GOT3 (cell line): ENCODE data around the gene XXYLT1.

Experiments used
- DNase-seq: peaks from one replicate; lab custom pipeline; 2025; ENCODE audit warnings: mixed read lengths; lab: John Stamatoyannopoulos, UW

Gene XXYLT1

DNA sequence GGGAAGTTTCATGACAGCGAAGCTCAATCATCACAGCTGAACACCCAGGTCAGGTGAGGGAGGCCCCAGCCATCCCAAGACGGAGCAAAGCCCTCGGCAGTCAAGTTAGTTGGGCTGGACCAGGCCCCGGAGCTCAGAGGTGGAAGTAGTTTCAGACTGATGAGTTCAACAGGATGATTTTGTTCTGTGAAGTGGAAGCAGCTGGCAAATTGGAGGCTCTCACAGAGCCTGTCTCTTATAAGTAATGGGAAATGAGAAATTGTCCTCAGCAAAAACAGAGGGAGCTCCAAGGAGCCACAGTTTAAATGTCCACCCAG, 245.1 kb downstream of the XXYLT1 start:
- DNase-seq = no peak

DNA sequence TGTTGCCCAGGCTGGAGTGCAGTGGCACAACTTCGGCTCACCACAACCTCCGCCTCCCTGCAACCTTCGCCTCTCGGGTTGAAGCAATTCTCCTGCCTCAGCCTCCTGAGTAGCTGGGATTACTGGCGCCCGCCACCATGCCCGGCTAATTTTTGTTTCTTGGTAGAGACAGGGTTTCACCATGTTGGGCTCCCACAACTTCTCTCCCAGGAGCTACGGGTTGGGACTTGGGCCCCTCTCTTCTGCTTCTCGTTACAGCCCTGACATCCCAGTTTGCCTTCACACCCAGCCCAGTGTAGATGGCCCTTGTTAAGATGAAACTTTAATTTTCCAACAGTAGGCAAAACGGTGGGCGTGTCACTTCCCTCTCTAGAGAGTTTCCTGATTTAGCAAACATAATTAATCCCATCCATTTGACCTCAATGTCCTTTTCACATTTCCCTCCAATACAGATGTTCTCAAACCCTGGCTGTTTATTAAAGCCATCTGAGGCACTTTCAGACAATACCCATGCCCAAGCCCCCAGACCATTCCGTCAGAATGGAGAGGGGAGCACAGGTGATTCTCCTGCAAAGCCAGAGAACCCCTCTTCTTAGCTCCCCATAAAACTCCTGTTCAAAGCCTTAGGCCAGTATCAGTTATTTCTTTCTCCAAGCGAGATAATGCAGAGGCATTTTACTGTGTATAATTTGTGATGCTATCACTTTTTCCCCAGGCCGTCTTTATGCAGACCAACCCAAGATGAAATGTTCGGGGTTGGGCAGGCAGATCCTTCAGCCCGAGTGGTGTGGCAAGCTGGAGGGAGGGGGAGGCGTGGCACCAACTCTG, 245.7 kb downstream of the XXYLT1 start:
- no peak for DNase-seq

DNA sequence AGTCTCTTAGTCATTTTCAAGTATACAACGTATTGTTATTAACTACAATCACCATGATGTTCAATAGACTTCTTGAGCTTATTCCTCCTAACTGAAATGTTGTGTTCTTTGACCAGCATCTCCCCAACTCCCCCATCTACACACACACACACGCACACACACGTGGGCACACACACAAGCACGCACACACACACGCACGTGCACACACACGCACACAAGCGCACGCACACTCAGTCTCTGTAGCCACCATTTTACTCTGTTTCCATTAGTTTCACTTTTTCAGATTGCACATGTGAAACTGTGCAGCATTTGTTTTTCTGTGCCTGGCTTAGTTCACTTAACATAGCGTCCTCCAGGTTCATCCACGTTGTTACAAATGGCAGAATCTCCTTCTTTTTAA, 247.0 kb downstream of the XXYLT1 start:
- no peak for DNase-seq

DNA sequence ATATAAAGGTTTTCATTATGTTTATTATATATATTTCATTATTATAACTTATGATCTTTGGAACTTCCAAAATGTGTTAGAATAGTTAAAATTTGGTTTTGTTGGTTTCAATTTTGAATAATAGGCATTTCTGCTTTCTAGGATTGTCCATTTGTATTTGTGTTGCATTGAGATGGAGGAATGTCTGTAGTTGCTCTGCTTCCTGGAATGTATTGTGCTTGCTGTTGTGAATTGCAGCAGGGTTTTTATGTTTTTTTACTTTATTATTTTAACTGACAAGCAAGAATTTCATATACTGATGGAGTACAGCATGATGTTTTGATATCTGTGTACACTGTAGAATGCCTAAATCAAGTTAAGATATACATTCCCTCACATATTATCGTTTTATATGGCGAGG, 247.4 kb downstream of the XXYLT1 start:
- no peak for DNase-seq

DNA sequence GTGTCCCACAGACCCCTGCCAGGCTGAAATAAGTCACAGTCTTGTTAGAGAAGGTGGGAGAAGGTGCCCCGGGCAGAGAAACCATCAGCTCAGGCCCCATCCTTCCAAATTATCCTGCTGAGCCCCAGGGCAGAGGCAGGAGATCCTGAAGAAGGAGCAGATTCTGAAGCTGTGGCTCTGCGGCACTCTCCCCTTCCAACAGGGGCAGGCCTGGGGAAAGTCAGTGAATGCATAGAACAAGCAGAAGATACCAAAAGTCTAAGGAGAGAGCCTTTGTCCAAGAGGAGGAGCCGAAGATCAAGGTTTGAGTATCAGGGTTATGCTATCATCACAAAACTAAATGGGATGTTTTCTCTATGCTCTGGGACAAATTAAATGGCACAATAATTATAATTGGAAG, 249.3 kb downstream of the XXYLT1 start:
- DNase-seq = no peak

DNA sequence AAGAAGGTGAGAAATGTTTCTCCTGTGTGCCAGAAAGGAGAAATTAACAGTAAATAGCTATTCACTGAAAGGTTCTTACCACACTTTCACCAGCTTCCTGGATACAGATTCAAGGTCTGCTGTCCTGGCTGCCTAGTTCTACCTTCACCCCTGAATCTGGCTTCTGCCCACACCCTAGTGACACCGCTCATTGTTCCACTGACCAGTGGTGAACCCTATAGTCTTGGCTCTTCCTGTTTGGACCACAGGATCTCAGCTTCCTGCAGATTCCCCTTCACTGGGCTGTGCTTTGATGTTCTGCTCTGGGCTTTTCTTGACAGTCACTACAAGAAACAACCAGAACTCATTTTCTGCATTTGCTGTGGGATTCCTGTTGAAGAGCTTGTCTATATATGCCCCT, 250.0 kb downstream of the XXYLT1 start:
- no peak for DNase-seq

DNA sequence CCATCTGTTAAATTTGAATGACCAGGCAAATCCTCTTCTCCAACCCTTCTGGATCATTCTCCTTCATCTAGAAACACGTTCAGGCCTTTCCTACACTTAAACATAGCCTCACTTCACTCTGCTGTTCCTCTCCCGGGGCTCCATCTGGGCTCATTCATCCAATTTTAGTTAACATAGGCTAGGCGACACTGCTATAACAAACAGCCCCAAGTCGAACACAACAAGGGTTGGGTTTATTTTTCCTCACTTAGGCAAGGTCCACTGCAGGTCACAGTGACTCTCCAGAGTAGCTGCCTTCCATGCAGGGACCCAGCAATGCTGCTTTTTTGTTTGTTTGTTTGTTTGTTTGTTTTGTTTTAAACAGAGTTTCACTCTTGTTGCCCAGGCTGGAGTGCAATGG, 250.8 kb downstream of the XXYLT1 start:
- no peak for DNase-seq

DNA sequence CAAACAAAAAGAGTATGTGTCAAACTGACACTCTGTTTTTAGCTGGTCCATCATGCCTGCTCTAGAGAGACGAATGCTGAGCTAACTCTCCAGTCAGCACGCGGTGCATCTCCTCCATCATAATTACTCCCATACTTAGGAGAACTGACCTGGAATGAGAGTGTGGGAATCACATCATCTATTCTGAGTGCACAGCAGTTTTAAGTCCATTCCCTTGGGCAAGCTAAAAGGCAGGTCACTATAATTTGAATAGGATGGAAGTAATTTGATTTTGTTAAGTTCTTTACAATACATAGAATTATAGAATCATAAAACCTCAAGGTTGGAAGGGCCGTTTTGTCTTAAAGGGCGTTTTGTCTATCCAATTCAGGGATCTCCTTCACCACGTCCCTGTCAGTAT, 251.6 kb downstream of the XXYLT1 start:
- DNase-seq = no peak
